Central memory CD4-positive, alpha-beta T cell (primary cell): Measurements from ENCODE around the gene ST13.
A peak's percentile ranks its signal among the peaks of the same experiment; 100 is the strongest.
"Not testable (repeated sequence)": the region's sequence is repeated elsewhere in the genome, so short reads cannot be mapped to it uniquely, and the experiment has no call there.

Source experiments
- DNase-seq: peaks from one replicate; pipeline ENCODE4 v3.0.0; 2022

ST13 gene

GRCh38 chr22:40834619-40835018 lies 21.8 kb downstream of the ST13 start:
- DNase-seq, result no peak

GRCh38 chr22:40829131-40829530 lies 27.3 kb downstream of the ST13 start:
- DNase-seq, result no peak

GRCh38 chr22:40826984-40827741 lies 29.3 kb downstream of the ST13 start:
- DNase-seq, result no peak

- DNase-seq, result not testable (repeated sequence)
These were observed 30.1 kb downstream of the ST13 start for GRCh38 chr22:40826292-40826691.

GRCh38 chr22:40823426-40823825 lies 33.0 kb downstream of the ST13 start:
- DNase-seq, result no peak

GRCh38 chr22:40819599-40820140 lies 36.8 kb downstream of the ST13 start:
- DNase-seq, result no peak

GRCh38 chr22:40818747-40819598 lies 37.5 kb downstream of the ST13 start, which contains the start of gene SLC25A17:
TSS of gene SLC25A17 (minus strand) at chr22:40819346. CDS start at chr22:40819248, 98 bp downstream.
- DNase-seq, result peak; percentile 78

- DNase-seq, result peak; percentile 21
These were observed 38.2 kb downstream of the ST13 start for GRCh38 chr22:40818192-40818746.

GRCh38 chr22:40817737-40818136 lies 38.7 kb downstream of the ST13 start:
- DNase-seq, result no peak

GRCh38 chr22:40813912-40814315 lies 42.5 kb downstream of the ST13 start:
- no peak for DNase-seq

- DNase-seq, result no peak
These were observed 48.2 kb downstream of the ST13 start for GRCh38 chr22:40808018-40808841.

GRCh38 chr22:40806711-40807110 lies 49.7 kb downstream of the ST13 start:
- no peak for DNase-seq

- no peak for DNase-seq
These were observed 50.7 kb downstream of the ST13 start for GRCh38 chr22:40805699-40806203.

GRCh38 chr22:40805239-40805638 lies 51.2 kb downstream of the ST13 start:
- DNase-seq, result no peak

- DNase-seq, result no peak
These were observed 53.1 kb downstream of the ST13 start for GRCh38 chr22:40803321-40803720.

GRCh38 chr22:40799008-40799407 lies 57.4 kb downstream of the ST13 start:
- no peak for DNase-seq

- no peak for DNase-seq
These were observed 59.0 kb downstream of the ST13 start for GRCh38 chr22:40797427-40797826.

- DNase-seq, result no peak
These were observed 64.0 kb downstream of the ST13 start for GRCh38 chr22:40792451-40792850.

- no peak for DNase-seq
These were observed 65.2 kb downstream of the ST13 start for GRCh38 chr22:40791241-40791640.

GRCh38 chr22:40789131-40789530 lies 67.3 kb downstream of the ST13 start:
- no peak for DNase-seq

GRCh38 chr22:40782521-40782920 lies 73.9 kb downstream of the ST13 start:
- no peak for DNase-seq

- DNase-seq, result not testable (repeated sequence)
These were observed 74.7 kb downstream of the ST13 start for GRCh38 chr22:40781749-40782148.
